HepG2 (cell line): ENCODE data around the gene OSER1. TPM values are rescaled to one million over a fixed set of nuclear protein-coding genes. Genes with fewer than 3 reads are reported as not detected.
A peak's percentile ranks its signal among the peaks of the same experiment; 100 is the strongest.

Source experiments
- BRCA1 ChIP-seq: sonication (generic); formaldehyde crosslinking; IDR thresholded peaks from 2 replicates; pipeline ENCODE4 v1.4.0; 2020; ENCODE audit warnings: missing genetic modification reagents
- MED8 ChIP-seq: sonication (generic); formaldehyde crosslinking; IDR thresholded peaks from 2 replicates; pipeline ENCODE4 v1.8.1; 2023; ENCODE audit warnings: mild to moderate bottlenecking, missing genetic modification reagents; ENCODE audit not compliant: insufficient replicate concordance
- MTF2 ChIP-seq: sonication (generic); formaldehyde crosslinking; IDR thresholded peaks from 2 replicates; pipeline ENCODE4 v1.5.0; 2020; ENCODE audit warnings: missing genetic modification reagents, borderline replicate concordance
- NCOA2 ChIP-seq: sonication (generic); formaldehyde crosslinking; IDR thresholded peaks from 2 replicates; pipeline ENCODE4 v1.8.0; 2022; ENCODE audit warnings: inconsistent platforms
- NPAS2 ChIP-seq: sonication (generic); formaldehyde crosslinking; IDR thresholded peaks from 2 replicates; pipeline ENCODE4 v1.8.0; 2022; ENCODE audit warnings: mild to moderate bottlenecking, missing genetic modification reagents, borderline replicate concordance
- ONECUT2 ChIP-seq: sonication (generic); formaldehyde crosslinking; IDR thresholded peaks from 2 replicates; pipeline ENCODE4 v1.4.0; 2020; ENCODE audit warnings: missing genetic modification reagents
- PITX1 ChIP-seq: sonication (generic); formaldehyde crosslinking; IDR thresholded peaks from 2 replicates; pipeline ENCODE4 v1.5.1; 2020; ENCODE audit warnings: mild to moderate bottlenecking, missing genetic modification reagents
- POLR2AphosphoS2 ChIP-seq: IDR thresholded peaks from 2 replicates; pipeline ENCODE4 v1.6.1; 2011; ENCODE audit warnings: low read depth, low read length, improper control_type of control experiment
- PRDM15 ChIP-seq: sonication (generic); formaldehyde crosslinking; IDR thresholded peaks from 2 replicates; pipeline ENCODE4 v1.4.0; 2020; ENCODE audit warnings: missing genetic modification reagents
- RAD21 ChIP-seq: fragments of 450-650 bp; formaldehyde crosslinking; IDR thresholded peaks from 2 replicates; pipeline ENCODE4 v1.5.0; 2020; ENCODE audit warnings: mild to moderate bottlenecking
- SMYD3 ChIP-seq: sonication (generic); formaldehyde crosslinking; IDR thresholded peaks from 2 replicates; pipeline ENCODE4 v1.8.1; 2023; ENCODE audit warnings: mild to moderate bottlenecking, missing genetic modification reagents
- YEATS4 ChIP-seq: sonication (generic); formaldehyde crosslinking; IDR thresholded peaks from 2 replicates; pipeline ENCODE4 v1.4.0; 2020; ENCODE audit warnings: missing genetic modification reagents, borderline replicate concordance
- ZFP82 ChIP-seq: sonication (generic); formaldehyde crosslinking; IDR thresholded peaks from 2 replicates; pipeline ENCODE4 v1.5.1; 2020; ENCODE audit warnings: mild to moderate bottlenecking, missing genetic modification reagents, borderline replicate concordance
- ZKSCAN5 ChIP-seq: sonication (generic); formaldehyde crosslinking; IDR thresholded peaks from 2 replicates; pipeline ENCODE4 v1.5.1; 2020; ENCODE audit warnings: mild to moderate bottlenecking, missing genetic modification reagents
- ZNF230 ChIP-seq: sonication (generic); formaldehyde crosslinking; IDR thresholded peaks from 2 replicates; pipeline ENCODE4 v1.4.0; 2020; ENCODE audit warnings: mild to moderate bottlenecking, missing genetic modification reagents
- ZNF414 ChIP-seq: sonication (generic); formaldehyde crosslinking; IDR thresholded peaks from 2 replicates; pipeline ENCODE4 v1.5.0; 2020; ENCODE audit warnings: missing genetic modification reagents
- ZNF563 ChIP-seq: sonication (generic); formaldehyde crosslinking; IDR thresholded peaks from 2 replicates; pipeline ENCODE4 v1.8.0; 2022; ENCODE audit warnings: mild to moderate bottlenecking, moderate library complexity, missing genetic modification reagents
- ZNF704 ChIP-seq: sonication (generic); formaldehyde crosslinking; IDR thresholded peaks from 2 replicates; pipeline ENCODE4 v1.8.1; 2023; ENCODE audit warnings: mild to moderate bottlenecking, inconsistent platforms, moderate library complexity, missing genetic modification reagents, borderline replicate concordance
- ZNF720 ChIP-seq: sonication (generic); formaldehyde crosslinking; IDR thresholded peaks from 2 replicates; pipeline ENCODE4 v1.4.0; 2020; ENCODE audit warnings: missing genetic modification reagents
- ZNF737 ChIP-seq: sonication (generic); formaldehyde crosslinking; IDR thresholded peaks from 2 replicates; pipeline ENCODE4 v1.5.0; 2020; ENCODE audit warnings: missing genetic modification reagents, mild to moderate bottlenecking, borderline replicate concordance
- ZNF772 ChIP-seq: sonication (generic); formaldehyde crosslinking; IDR thresholded peaks from 2 replicates; pipeline ENCODE4 v1.5.0; 2020; ENCODE audit warnings: mild to moderate bottlenecking, missing genetic modification reagents
- ZNF773 ChIP-seq: sonication (generic); formaldehyde crosslinking; IDR thresholded peaks from 2 replicates; pipeline ENCODE4 v1.4.0; 2020; ENCODE audit warnings: missing genetic modification reagents, borderline replicate concordance
- ZNF788 ChIP-seq: sonication (generic); formaldehyde crosslinking; IDR thresholded peaks from 2 replicates; pipeline ENCODE4 v1.5.0; 2020; ENCODE audit warnings: mild to moderate bottlenecking, missing genetic modification reagents, borderline replicate concordance
- polyA plus RNA-seq, 8 experiments: library from polyadenylated mRNA; depleted of rRNA in 3 of 8; stranded (reverse) in 7 of 8; unstranded in 1 of 8; fragments of >200 nt; fragmentation: Illumina TruSeq in 4 of 8; extraction: Trizol in 4 of 8; gene quantifications; 2 replicates each; pipeline versions ENCODE4 v1.2.1 to v1.2.3, GENCODE V29; 2011 to 2016; ENCODE audit warnings: low read depth in 4 of 8, missing spikeins in 1 of 8, mixed read lengths in 1 of 8; ENCODE audit not compliant: insufficient read depth in 1 of 8
- total RNA-seq, 5 experiments: library from RNA; depleted of rRNA; stranded (reverse); fragments of >200 nt; fragmentation: Illumina TruSeq; extraction: Trizol; gene quantifications; 2 replicates each; pipeline ENCODE4 v1.2.3, GENCODE V29; 2016; ENCODE audit warnings: low read depth in 1 of 5

The OSER1 gene
- total and polyA plus RNA-seq, 2 of the 13 experiments (the other 11 are each of a cell fraction or from before 2014, with no cell fraction given) = 71.2 to 71.5 TPM

GRCh38 chr20:44210406-44211176, at the start of gene OSER1 (continued):
- no peak; the same call in 1 of the 2 replicates for TF ChIP-seq PITX1 (CRISPR knock-in tag)
- TF ChIP-seq YEATS4 = peak; percentile 78
- peak; percentile 66 for TF ChIP-seq NCOA2 (CRISPR knock-in tag)
- no peak; the same call in 1 of the 2 replicates for TF ChIP-seq ZNF230 (CRISPR knock-in tag)
- peak; percentile 96 for TF ChIP-seq ZNF788 (CRISPR knock-in tag)
- peak; percentile 25; the same call in 1 of the 2 replicates for TF ChIP-seq ZNF414 (CRISPR knock-in tag)
- TF ChIP-seq MTF2 (CRISPR knock-in tag) = peak; percentile 84
- TF ChIP-seq ZNF563 (CRISPR knock-in tag) = peak; percentile 83
- no peak for TF ChIP-seq ZNF720 (CRISPR knock-in tag)
- TF ChIP-seq MED8 = no peak
- TF ChIP-seq ZFP82 = peak; percentile 100
- peak; percentile 43; the same call in 1 of the 2 replicates for TF ChIP-seq RAD21
- TF ChIP-seq SMYD3 (CRISPR knock-in tag) = peak; percentile 97
- TF ChIP-seq ZNF772 (CRISPR knock-in tag) = peak; percentile 94
- TF ChIP-seq ZNF704 (CRISPR knock-in tag) = peak; percentile 74
- TF ChIP-seq ZNF737 (CRISPR knock-in tag) = no peak
- TF ChIP-seq ZKSCAN5 = 0 out of 2 replicates have a peak, but pooled peaks have one; percentile 57
- TF ChIP-seq ZNF773 (CRISPR knock-in tag) = peak; percentile 94; the same call in 1 of the 2 replicates
- 0 out of 2 replicates have a peak, but pooled peaks have one; percentile 0 for TF ChIP-seq BRCA1 (CRISPR knock-in tag)
- peak; percentile 26; the same call in 1 of the 2 replicates for TF ChIP-seq PRDM15 (CRISPR knock-in tag)
- TF ChIP-seq ONECUT2 = no peak
- no peak for TF ChIP-seq NPAS2
- peak; percentile 71; the same call in 1 of the 2 replicates for TF ChIP-seq POLR2AphosphoS2
